GM23338 (cell line): ENCODE measurements around the gene NCOR2. TPM values are rescaled to one million over a fixed set of nuclear protein-coding genes. Genes with fewer than 3 reads are reported as not detected.

ENCODE experiments used
- ATAC-seq: fragments of 200-7000 bp; cut with Tn5 transposase; 3 replicates; pipeline ENCODE4 v1.9.1; 2020
- DNase-seq: peaks from one replicate; pipeline ENCODE4 v3.0.0-alpha.2; 2015; ENCODE audit warnings: low spot score
- H2AFZ ChIP-seq: fragments of 200-600 bp; sonication (generic); 2 replicates; pipeline ENCODE4 v1.8.0; 2016; ENCODE audit warnings: antibody characterized with exemption, mild to moderate bottlenecking, moderate library complexity
- H3F3A ChIP-seq: fragments of 200-600 bp; sonication (generic); replicated peaks from 2 replicates; pipeline ENCODE4 v1.8.0; 2017; ENCODE audit warnings: antibody characterized with exemption, mixed run types, low read depth
- H3K27ac ChIP-seq: fragments of 200-600 bp; sonication (generic); 2 replicates; pipeline ENCODE4 v1.6.1; 2016; ENCODE audit warnings: low read depth
- H3K27me3 ChIP-seq: fragments of 200-600 bp; sonication (generic); 2 replicates; pipeline ENCODE4 v1.8.0; 2016; ENCODE audit warnings: mild to moderate bottlenecking, mixed run types, moderate library complexity; ENCODE audit not compliant: insufficient read depth
- H3K36me3 ChIP-seq: fragments of 200-600 bp; sonication (generic); 2 replicates; pipeline ENCODE4 v1.8.0; 2016; ENCODE audit warnings: mild to moderate bottlenecking; ENCODE audit not compliant: insufficient read depth
- H3K4me1 ChIP-seq: fragments of 200-600 bp; sonication (generic); 2 replicates; pipeline ENCODE4 v1.8.0; 2016; ENCODE audit warnings: mild to moderate bottlenecking, moderate library complexity; ENCODE audit not compliant: insufficient read depth
- H3K4me2 ChIP-seq: fragments of 200-600 bp; sonication (generic); 2 replicates; pipeline ENCODE4 v1.7.1; 2017; ENCODE audit warnings: mixed run types
- H3K4me3 ChIP-seq: fragments of 200-600 bp; sonication (generic); 2 replicates; pipeline ENCODE4 v1.6.1; 2016; ENCODE audit warnings: mixed run types
- H3K79me2 ChIP-seq: fragments of 200-600 bp; sonication (generic); replicated peaks from 2 replicates; pipeline ENCODE4 v1.8.0; 2017; ENCODE audit warnings: mild to moderate bottlenecking; ENCODE audit not compliant: insufficient read depth
- H3K9me2 ChIP-seq: fragments of 200-600 bp; sonication (generic); 2 replicates; pipeline ENCODE4 v1.8.0; 2017; ENCODE audit not compliant: insufficient read depth
- H4K20me1 ChIP-seq: fragments of 200-600 bp; sonication (generic); replicated peaks from 2 replicates; pipeline ENCODE4 v1.8.0; 2017; ENCODE audit warnings: mild to moderate bottlenecking; ENCODE audit not compliant: insufficient read depth
- H3K27ac Mint-ChIP-seq: 2 replicates; pipeline ENCODE4 v1.8.0; 2020; ENCODE audit warnings: inconsistent platforms, mild to moderate bottlenecking, moderate library complexity, mixed read lengths
- H3K27me3 Mint-ChIP-seq: 3 replicates; pipeline ENCODE4 v1.8.0; 2022; ENCODE audit warnings: low read depth, mild to moderate bottlenecking, moderate library complexity, mixed read lengths, inconsistent platforms; ENCODE audit not compliant: insufficient read depth, poor library complexity
- H3K36me3 Mint-ChIP-seq: 3 replicates; pipeline ENCODE4 v1.8.0; 2021; ENCODE audit warnings: low read depth, mild to moderate bottlenecking, inconsistent platforms, moderate library complexity, mixed read lengths
- H3K4me1 Mint-ChIP-seq: 3 replicates; pipeline ENCODE4 v1.8.0; 2020; ENCODE audit warnings: mild to moderate bottlenecking, inconsistent platforms, mixed read lengths
- H3K4me3 Mint-ChIP-seq: 3 replicates; pipeline ENCODE4 v1.8.0; 2021; ENCODE audit warnings: moderate library complexity, mild to moderate bottlenecking, inconsistent platforms, mixed read lengths
- H3K9me3 Mint-ChIP-seq: 3 replicates; pipeline ENCODE4 v1.8.0; 2020; ENCODE audit warnings: moderate library complexity, mild to moderate bottlenecking, inconsistent platforms, mixed read lengths
- CREB1 ChIP-seq: fragments of 250-450 bp; sonication (Bioruptor Pico); IDR thresholded peaks from 2 replicates; pipeline ENCODE4 v1.5.0; 2020; ENCODE audit warnings: low read depth, mild to moderate bottlenecking, moderate library complexity
- EZH2 ChIP-seq: fragments of 200-600 bp; sonication (generic); IDR thresholded peaks from one replicate; pipeline ENCODE4 v1.8.0; 2017; ENCODE audit warnings: antibody characterized with exemption, mild to moderate bottlenecking, low read depth; ENCODE audit not compliant: unreplicated experiment
- EZH2phosphoT487 ChIP-seq: fragments of 200-600 bp; sonication (generic); IDR thresholded peaks from one replicate; pipeline ENCODE4 v1.8.1; 2018; ENCODE audit warnings: antibody characterized with exemption; ENCODE audit not compliant: unreplicated experiment
- JUNB ChIP-seq: IDR thresholded peaks from one replicate; pipeline ENCODE4 v1.6.1; 2016; ENCODE audit warnings: antibody characterized with exemption; ENCODE audit not compliant: unreplicated experiment
- NANOG ChIP-seq: IDR thresholded peaks from 2 replicates; pipeline ENCODE4 v1.6.1; 2016; ENCODE audit warnings: antibody characterized with exemption, borderline replicate concordance
- POLR2AphosphoS5 ChIP-seq: IDR thresholded peaks from 2 replicates; pipeline ENCODE4 v1.6.1; 2016; ENCODE audit warnings: antibody characterized with exemption, low read depth
- ZNF331 ChIP-seq: fragments of 250-450 bp; sonication (Bioruptor Pico); IDR thresholded peaks from 2 replicates; pipeline ENCODE4 v1.5.0; 2020; ENCODE audit warnings: low read depth, mild to moderate bottlenecking, moderate library complexity
- polyA plus RNA-seq: library from polyadenylated mRNA; unstranded; fragments of >200 nt; fragmentation: Nextera tagmentation; extraction: Ambion mirVana; gene quantifications from 2 replicates; pipeline ENCODE4 v1.2.1, GENCODE V29; 2016
- total RNA-seq: library from RNA; depleted of rRNA; stranded (reverse); fragments of >200 nt; shearing (Covaris generic); gene quantifications from 2 replicates; pipeline ENCODE4 v1.2.3, GENCODE V29; 2014
- TF ChIP-seq, protein P1 (sequence below): IDR thresholded peaks from one replicate; pipeline ENCODE4 v1.6.1; 2018; ENCODE audit warnings: antibody characterized with exemption; ENCODE audit not compliant: unreplicated experiment
- TF ChIP-seq, protein P2 (sequence below): IDR thresholded peaks from 2 replicates; pipeline ENCODE4 v1.6.1; 2016; ENCODE audit warnings: antibody characterized with exemption
- TF ChIP-seq, protein P3 (sequence below), 2 experiments: fragments of 200-600 bp in 1 of 2; sonication (generic) in 1 of 2; conservative IDR thresholded peaks; 2 replicates each; pipeline versions ENCODE4 v1.5.1 to v1.6.1; 2016 to 2017; ENCODE audit warnings: antibody characterized with exemption in 2 of 2, low read depth in 2 of 2, mild to moderate bottlenecking in 2 of 2, moderate library complexity in 1 of 2

The NCOR2 gene
- total and polyA plus RNA-seq, 2 experiments from 2014 or later: 69.6 to 190 TPM

DNA sequence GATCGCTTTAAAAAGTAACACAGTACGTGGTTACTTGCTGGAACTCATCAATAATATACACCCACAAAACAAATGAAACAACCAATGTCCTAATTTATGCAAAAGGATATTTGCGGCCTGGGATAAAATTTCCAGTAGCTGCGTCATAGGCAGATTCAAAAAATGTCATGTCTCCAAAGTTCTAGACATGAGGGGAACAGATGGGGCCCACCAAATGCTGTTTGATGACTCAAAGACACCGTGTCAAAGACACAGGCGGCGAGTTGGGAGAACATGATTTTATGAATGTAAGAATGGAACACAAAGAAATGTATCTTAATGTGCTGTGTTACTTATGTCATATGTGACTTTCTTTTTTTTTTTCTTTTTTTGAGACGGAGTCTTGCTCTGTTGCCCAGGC, 34.3 kb upstream of the NCOR2 start (continued):
- TF ChIP-seq, protein P1, sequence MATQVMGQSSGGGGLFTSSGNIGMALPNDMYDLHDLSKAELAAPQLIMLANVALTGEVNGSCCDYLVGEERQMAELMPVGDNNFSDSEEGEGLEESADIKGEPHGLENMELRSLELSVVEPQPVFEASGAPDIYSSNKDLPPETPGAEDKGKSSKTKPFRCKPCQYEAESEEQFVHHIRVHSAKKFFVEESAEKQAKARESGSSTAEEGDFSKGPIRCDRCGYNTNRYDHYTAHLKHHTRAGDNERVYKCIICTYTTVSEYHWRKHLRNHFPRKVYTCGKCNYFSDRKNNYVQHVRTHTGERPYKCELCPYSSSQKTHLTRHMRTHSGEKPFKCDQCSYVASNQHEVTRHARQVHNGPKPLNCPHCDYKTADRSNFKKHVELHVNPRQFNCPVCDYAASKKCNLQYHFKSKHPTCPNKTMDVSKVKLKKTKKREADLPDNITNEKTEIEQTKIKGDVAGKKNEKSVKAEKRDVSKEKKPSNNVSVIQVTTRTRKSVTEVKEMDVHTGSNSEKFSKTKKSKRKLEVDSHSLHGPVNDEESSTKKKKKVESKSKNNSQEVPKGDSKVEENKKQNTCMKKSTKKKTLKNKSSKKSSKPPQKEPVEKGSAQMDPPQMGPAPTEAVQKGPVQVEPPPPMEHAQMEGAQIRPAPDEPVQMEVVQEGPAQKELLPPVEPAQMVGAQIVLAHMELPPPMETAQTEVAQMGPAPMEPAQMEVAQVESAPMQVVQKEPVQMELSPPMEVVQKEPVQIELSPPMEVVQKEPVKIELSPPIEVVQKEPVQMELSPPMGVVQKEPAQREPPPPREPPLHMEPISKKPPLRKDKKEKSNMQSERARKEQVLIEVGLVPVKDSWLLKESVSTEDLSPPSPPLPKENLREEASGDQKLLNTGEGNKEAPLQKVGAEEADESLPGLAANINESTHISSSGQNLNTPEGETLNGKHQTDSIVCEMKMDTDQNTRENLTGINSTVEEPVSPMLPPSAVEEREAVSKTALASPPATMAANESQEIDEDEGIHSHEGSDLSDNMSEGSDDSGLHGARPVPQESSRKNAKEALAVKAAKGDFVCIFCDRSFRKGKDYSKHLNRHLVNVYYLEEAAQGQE: no peak
- TF ChIP-seq POLR2AphosphoS5 (no peak), EZH2 (no peak), NANOG (no peak), CREB1 (CRISPR knock-in tag) (no peak), EZH2phosphoT487 (no peak), ZNF331 (CRISPR knock-in tag) (no peak), JUNB (no peak)
- TF ChIP-seq, protein P2, sequence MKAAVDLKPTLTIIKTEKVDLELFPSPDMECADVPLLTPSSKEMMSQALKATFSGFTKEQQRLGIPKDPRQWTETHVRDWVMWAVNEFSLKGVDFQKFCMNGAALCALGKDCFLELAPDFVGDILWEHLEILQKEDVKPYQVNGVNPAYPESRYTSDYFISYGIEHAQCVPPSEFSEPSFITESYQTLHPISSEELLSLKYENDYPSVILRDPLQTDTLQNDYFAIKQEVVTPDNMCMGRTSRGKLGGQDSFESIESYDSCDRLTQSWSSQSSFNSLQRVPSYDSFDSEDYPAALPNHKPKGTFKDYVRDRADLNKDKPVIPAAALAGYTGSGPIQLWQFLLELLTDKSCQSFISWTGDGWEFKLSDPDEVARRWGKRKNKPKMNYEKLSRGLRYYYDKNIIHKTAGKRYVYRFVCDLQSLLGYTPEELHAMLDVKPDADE: no peak

DNA sequence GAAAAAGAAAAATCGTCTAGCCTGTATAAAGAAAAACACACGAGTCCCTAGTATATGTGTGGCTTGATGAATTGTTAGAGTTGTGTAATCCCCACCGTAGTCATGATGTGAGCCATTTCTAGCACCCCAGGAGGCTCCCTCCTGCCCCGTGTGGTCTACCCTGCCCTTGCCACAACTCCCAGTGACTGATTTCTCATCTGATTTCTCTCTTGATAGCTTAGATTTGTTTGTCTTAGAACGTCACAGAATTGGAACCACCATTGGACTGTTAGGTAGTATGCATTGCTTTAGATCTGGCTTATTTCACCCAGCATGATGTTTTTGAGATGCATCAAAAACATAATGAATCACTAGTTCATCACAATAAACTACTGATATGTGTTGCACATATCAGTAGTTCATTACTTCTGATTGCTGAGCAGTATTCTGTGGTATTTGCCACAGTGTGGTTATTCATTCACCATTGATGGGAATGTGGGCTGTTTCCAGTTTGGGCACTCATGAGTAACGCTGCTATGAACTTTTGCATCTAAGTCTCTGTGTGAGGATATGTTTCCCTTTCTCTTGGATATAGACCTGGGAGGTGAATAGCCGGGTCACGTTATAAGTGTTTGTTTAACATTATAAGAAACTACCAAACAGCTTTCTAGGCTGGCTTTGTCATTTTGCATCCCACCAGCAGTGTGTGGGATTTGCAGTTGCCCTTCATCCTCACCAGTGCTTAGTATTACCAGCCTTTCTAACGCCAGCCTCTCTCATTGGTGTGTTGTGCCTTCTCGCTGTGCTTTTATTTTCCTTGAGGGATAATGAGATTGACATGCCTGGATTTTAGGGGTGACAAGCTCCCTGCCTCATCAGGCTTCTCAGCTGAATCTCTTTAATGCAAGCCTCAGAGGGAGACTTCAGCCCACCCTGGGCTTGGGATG, 31.9 kb upstream of the NCOR2 start:
- no peaks in the 10 kb centered on the region for H3K4me1 ChIP-seq
- ATAC-seq (no peak), DNase-seq (no peak)
- H3K27me3 Mint-ChIP-seq: peaks cover 9% of the 10 kb centered on the region
- no peaks in the 10 kb centered on the region for H3K79me2 ChIP-seq
- TF ChIP-seq, protein P3, sequence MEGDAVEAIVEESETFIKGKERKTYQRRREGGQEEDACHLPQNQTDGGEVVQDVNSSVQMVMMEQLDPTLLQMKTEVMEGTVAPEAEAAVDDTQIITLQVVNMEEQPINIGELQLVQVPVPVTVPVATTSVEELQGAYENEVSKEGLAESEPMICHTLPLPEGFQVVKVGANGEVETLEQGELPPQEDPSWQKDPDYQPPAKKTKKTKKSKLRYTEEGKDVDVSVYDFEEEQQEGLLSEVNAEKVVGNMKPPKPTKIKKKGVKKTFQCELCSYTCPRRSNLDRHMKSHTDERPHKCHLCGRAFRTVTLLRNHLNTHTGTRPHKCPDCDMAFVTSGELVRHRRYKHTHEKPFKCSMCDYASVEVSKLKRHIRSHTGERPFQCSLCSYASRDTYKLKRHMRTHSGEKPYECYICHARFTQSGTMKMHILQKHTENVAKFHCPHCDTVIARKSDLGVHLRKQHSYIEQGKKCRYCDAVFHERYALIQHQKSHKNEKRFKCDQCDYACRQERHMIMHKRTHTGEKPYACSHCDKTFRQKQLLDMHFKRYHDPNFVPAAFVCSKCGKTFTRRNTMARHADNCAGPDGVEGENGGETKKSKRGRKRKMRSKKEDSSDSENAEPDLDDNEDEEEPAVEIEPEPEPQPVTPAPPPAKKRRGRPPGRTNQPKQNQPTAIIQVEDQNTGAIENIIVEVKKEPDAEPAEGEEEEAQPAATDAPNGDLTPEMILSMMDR (conservative IDR thresholded peaks at IDR 0.05; ENCODE audit: low read depth in 2 of 2): no peak
- TF ChIP-seq EZH2phosphoT487 (no peak), POLR2AphosphoS5 (no peak)
- H3K4me2 ChIP-seq: no peak overlapping the region
- no peak overlapping the region for H2AFZ ChIP-seq
- H3K9me3 Mint-ChIP-seq: peaks cover 3% of the 10 kb centered on the region; the same call in 2 of the 3 replicates
- H4K20me1 ChIP-seq: no peaks in the 10 kb centered on the region
- no peaks in the 10 kb centered on the region for H3K36me3 Mint-ChIP-seq
- no peaks in the 10 kb centered on the region for H3K27me3 ChIP-seq
- H3K27ac ChIP-seq: no peak overlapping the region
- H3K4me3 ChIP-seq: no peak overlapping the region
- H3K4me3 Mint-ChIP-seq: no peak overlapping the region
- H3K27ac Mint-ChIP-seq: no peak overlapping the region
- H3F3A ChIP-seq: no peaks in the 10 kb centered on the region
- 0 out of 2 replicates have a peak, but pooled peaks cover 2% of the 10 kb centered on the region for H3K9me2 ChIP-seq
- H3K4me1 Mint-ChIP-seq: no peaks in the 10 kb centered on the region; the same call in 2 of the 3 replicates
- H3K36me3 ChIP-seq: no peaks in the 10 kb centered on the region
